ENCODE data around the gene ERVV-1.
A peak's percentile ranks its signal among the peaks of the same experiment; 100 is the strongest.
"Not testable (repeated sequence)": the region's sequence is repeated elsewhere in the genome, so short reads cannot be mapped to it uniquely, and the experiment has no call there.

ERVV-1 gene

GRCh38 chr19:53015159-53015558 lies 1.4 kb downstream of the ERVV-1 start:
- Histone ChIP-seq H3K27ac (no peak overlapping the region), H3K4me3 (no peak overlapping the region)

GRCh38 chr19:53015730-53016129 lies 2.0 kb downstream of the ERVV-1 start:
- Histone ChIP-seq H3K4me3 (no peak overlapping the region), H3K27ac (no peak overlapping the region)

GRCh38 chr19:53019684-53020083 lies 6.0 kb downstream of the ERVV-1 start:
- no peak overlapping the region for H3K4me3 ChIP-seq
- H3K27ac ChIP-seq = no peak overlapping the region

- H3K4me3 ChIP-seq, H3K27ac ChIP-seq: not testable (repeated sequence)
These were observed 14.6 kb downstream of the ERVV-1 start for GRCh38 chr19:53028306-53028705.

GRCh38 chr19:53034054-53034453 lies 20.3 kb downstream of the ERVV-1 start:
- Histone ChIP-seq H3K4me3 (no peak overlapping the region), H3K27ac (no peak overlapping the region)

- no peak overlapping the region for H3K4me3 ChIP-seq
- no peak overlapping the region for H3K27ac ChIP-seq
These were observed 21.4 kb downstream of the ERVV-1 start for GRCh38 chr19:53034948-53035675.

GRCh38 chr19:53037101-53038097 lies 23.7 kb downstream of the ERVV-1 start:
- Histone ChIP-seq H3K27ac (no peak overlapping the region), H3K4me3 (peak overlapping the region in 2 of 7 experiments; percentile 8 to 38)

GRCh38 chr19:53041366-53041765 lies 27.6 kb downstream of the ERVV-1 start:
- no peak overlapping the region for H3K27ac ChIP-seq
- H3K4me3 ChIP-seq = no peak overlapping the region

GRCh38 chr19:53045536-53045935 lies 31.8 kb downstream of the ERVV-1 start:
- no peak overlapping the region for H3K27ac ChIP-seq
- H3K4me3 ChIP-seq = no peak overlapping the region

- H3K27ac ChIP-seq = no peak overlapping the region
- H3K4me3 ChIP-seq = no peak overlapping the region
These were observed 33.7 kb downstream of the ERVV-1 start for GRCh38 chr19:53047379-53047778.

GRCh38 chr19:53055117-53055516 lies 41.4 kb downstream of the ERVV-1 start:
- Histone ChIP-seq H3K4me3 (no peak overlapping the region), H3K27ac (no peak overlapping the region)

GRCh38 chr19:53057904-53058580 lies 44.3 kb downstream of the ERVV-1 start:
- H3K4me3 ChIP-seq = peak overlapping the region in 2 of 7 experiments; percentile 12 to 15
- no peak overlapping the region for H3K27ac ChIP-seq
